HG02588 (cell line): ENCODE measurements around the gene EXOC7.

Experiments
- ATAC-seq: cut with Tn5 transposase; IDR thresholded peaks from one replicate; pipeline ENCODE4 v1.9.1; 2021; ENCODE audit warnings: mild to moderate bottlenecking, moderate library complexity; ENCODE audit not compliant: unreplicated experiment

EXOC7 gene

DNA sequence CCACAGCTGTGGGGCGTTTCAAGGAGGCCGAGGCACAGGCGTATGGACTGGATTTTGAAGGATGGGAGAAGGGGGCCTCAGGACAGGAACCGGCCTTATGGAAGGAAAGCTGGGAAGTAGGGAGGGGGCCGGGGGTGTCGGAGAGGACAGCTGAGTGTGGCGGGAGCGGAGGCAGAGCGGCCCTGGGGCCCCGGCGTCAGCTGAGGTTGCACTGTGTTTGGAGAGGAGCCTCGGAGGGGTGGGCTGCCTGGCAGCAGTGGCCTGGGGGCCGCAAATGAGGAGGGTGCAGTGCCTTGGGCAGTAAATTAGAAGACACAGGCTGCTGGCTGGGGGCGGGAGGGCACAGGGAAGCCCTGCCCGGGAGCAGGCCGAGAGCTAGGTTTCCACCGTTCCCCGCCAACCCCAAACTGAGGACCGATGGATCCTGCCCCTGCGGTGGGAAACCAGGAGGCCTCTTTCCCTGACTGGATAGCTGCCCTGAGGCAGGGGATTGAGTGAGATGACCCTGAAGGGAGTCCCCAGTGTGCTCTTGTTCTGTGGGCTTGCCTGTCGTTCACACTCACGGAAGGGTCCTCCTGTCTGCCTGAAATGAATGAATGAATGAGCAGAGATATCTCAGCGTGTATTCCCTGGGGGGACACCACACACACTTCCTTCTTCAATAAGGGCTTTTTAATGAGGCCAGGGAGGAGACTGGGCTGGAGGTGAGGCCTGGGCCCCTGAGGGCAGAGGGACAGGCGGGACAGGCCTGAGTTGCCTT lies 19.0 kb upstream of the EXOC7 start:
- no peak for ATAC-seq

DNA sequence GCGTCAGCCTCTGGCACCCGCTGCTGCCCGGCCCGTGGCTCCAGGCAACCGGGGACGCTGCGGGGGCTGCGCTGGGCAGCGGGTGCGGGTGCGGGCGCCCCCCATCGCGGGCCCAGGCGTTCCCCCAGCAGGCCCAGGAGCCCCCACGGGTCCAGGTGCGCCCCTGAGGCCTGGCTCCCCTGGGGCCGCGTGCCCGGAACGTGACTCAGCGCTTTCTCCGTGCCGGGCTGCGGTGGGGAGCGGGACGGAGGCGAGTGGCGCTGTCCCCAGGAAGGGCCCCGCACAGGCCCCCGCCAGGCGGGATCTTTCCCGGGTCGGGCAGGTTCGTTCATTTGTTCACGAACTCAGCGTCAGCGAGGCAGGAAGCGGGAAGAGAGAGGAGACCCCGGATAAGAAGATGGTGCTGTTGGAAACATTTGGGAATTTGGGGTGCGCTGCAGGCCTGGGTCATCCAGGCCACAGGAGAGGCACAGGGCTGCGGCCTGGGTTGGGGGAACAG lies 18.4 kb upstream of the EXOC7 start:
- peak; percentile 16 for ATAC-seq

DNA sequence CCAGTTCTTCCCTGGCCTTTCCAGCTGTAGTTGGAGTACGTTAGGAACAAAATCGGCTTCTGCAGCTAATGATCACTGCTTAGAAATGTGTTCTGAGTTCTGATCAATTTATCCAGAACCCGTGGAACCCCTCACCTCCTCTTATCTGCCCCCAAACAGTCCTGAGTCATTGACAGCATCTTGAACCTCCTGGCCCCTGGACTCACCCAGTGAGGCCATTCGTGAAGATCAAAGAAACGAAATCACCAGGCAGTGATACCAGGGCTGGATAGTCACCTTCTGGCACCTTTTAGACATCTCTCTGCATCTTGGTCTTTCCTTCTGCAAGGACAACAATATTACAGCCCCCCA lies 17.0 kb upstream of the EXOC7 start:
- ATAC-seq: no peak

- no peak for ATAC-seq
Observed at GRCh38 chr17:76119409-76120371, 16.1 kb upstream of the EXOC7 start.

DNA sequence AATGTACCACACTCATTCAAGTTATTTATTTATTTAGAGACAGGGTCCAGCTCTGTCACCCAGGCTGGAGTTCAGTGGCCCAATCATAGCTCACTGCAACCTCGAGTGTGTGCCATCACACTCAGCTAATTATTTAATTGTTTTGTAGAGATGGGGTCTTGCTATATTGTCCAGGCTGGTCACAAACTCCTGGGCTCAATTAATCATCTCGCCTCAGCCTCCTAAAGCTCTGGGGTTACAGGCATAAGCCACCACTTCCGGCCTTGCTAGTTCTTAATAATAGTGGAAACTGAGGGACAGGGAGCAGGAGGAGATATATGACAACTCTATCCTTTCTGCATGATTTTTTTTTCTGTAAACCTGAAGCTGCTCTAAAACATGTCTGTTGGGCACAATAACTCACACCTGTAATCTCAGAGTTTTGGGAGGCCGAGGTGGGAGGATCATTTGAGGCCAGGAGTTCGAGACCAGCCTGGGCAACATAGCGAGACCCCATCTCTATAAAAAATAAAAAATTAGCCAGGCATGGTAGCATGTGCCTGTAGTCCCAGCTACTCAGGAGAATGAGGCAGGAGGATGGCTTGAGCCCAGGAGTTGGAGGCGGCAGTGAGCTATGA lies 11.7 kb upstream of the EXOC7 start:
- ATAC-seq: no peak

GRCh38 chr17:76111956-76112355 lies 8.4 kb upstream of the EXOC7 start:
- ATAC-seq: no peak

GRCh38 chr17:76107509-76107908 lies 3.9 kb upstream of the EXOC7 start:
- ATAC-seq: no peak

- no peak for ATAC-seq
Observed at GRCh38 chr17:76106703-76107102, 3.1 kb upstream of the EXOC7 start.

DNA sequence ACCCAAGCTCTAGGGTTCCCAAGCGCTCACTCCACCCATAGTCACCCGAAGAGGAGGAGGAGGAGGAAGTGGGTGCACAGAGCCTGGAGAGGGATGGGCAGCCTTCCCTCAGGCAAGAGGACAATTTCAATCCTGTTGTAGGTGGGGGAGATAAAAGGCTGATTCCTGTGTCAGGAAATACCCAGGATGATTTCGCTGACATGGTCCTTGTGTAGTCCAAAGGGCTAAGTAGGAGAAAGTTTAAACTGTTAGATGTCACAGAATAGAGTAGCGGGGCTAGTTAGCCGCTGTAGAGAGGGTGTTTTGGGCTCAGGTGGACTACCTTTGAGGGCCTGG lies 1.3 kb upstream of the EXOC7 start:
- ATAC-seq: no peak

- ATAC-seq: no peak
Observed at GRCh38 chr17:76104140-76104895, 731 bp upstream of the EXOC7 start.

DNA sequence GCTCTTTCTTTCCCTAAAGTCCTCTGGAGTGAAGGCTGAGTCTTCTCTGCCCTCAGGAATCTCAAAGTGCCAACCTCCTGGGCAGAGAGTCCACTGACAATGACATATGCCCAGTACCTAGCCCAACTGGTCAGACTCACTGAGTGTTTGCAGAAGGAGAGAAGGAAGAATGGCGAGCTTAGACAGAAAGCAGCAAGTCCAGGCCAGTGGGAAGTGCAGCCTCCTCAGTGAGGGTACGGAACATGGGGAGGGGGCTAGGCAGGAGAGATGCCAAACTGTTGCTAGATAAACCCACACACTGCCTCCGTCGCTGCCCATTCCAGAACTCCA lies 678 bp downstream of the EXOC7 start:
- ATAC-seq: no peak

DNA sequence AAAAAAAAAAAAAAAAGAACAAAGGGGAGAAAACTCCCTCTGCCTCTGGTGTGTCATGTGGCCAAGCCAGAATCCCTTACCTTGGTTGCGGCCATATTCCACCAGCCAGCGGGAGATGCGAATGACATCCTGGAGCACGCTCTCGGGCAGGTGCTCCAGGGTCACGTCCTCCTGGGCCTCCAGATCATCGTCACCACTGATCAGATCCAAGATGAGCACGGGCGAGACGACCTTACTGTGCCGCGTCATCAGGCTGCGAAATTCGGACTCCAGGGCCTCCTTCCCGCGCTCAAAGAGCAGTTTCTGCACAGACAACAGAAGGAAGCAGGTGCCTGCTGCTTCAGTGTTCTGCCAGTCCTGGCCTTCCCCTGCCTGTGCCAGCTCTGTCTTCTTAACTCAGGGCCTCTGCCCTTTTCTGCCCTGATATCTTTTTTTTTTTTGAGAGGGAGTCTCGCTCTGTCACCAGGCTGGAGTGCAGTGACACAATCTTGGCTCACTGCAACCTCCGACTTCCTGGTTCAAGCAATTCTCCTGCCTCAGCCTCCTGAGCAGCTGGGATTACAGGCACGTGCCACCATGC lies 5.8 kb downstream of the EXOC7 start:
- no peak for ATAC-seq

- ATAC-seq: no peak
Observed at GRCh38 chr17:76095943-76096342, 7.6 kb downstream of the EXOC7 start.

DNA sequence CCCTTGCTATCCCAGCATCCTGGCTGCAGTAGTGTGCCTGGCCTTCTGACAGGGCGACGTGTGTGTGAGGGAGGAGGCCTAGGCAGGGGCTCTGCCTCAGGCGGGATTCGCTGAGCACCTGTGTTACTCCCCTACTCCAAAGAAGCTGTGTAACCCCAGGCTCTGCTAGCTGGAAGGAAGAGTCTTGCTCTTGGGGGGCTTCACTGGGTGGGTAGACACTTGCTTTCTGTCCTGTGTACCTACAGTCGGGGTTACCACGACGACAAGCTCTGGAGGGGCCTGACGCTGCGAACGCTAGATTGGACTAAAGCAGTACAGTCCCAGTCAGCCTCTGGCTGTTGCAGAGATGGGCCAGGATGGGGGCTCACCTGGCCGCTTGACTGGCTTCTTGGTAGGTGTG lies 9.5 kb downstream of the EXOC7 start:
- no peak for ATAC-seq

- no peak for ATAC-seq
Observed at GRCh38 chr17:76092526-76093413, 10.8 kb downstream of the EXOC7 start.

- ATAC-seq: no peak
Observed at GRCh38 chr17:76091526-76092286, 11.9 kb downstream of the EXOC7 start.

DNA sequence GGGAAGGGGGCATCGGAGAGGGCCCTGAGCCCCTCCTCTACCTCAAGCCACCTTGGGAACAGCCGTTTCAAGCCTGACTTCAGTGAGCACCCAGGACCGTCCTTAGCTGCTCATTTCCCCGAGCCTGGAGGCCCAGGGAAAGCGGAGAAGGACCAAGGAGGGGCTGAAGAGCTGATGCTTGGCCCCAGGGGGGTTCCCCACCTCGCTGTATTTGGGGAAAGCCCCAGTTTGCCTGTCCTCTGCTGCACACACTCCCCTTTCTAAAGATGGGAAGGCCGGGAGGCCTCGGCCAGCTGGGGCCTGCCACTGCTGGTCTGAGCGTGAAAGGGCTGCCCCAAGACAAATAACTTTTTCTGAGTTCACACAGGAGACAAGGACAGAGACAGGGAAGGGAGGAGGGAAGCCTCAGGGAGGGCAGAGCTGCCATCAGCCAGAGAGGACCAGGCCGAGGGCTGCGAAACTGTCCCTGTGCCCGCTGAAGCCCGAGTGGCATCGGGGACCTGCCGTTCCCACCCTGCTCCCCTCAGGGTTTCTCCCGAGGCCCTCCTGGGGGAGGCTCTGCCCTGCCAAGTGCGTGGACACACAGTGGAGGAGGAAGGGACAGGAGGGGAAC lies 13.0 kb downstream of the EXOC7 start:
- no peak for ATAC-seq

GRCh38 chr17:76089680-76090516 lies 13.7 kb downstream of the EXOC7 start:
- no peak for ATAC-seq
